AG09319 (cell line): ENCODE data around the gene ZNF674.
"Not testable (repeated sequence)": the region's sequence is repeated elsewhere in the genome, so short reads cannot be mapped to it uniquely, and the experiment has no call there.

ENCODE experiments used
- DNase-seq: peaks from one replicate; pipeline ENCODE4 v3.0.0-alpha.2; 2010; ENCODE audit warnings: low read depth; ENCODE audit errors: extremely low read depth
- CTCF ChIP-seq: IDR thresholded peaks from 2 replicates; pipeline ENCODE4 v1.5.1; 2011; ENCODE audit warnings: low read depth, mild to moderate bottlenecking, inconsistent platforms, low read length, moderate library complexity

ZNF674 gene

DNA sequence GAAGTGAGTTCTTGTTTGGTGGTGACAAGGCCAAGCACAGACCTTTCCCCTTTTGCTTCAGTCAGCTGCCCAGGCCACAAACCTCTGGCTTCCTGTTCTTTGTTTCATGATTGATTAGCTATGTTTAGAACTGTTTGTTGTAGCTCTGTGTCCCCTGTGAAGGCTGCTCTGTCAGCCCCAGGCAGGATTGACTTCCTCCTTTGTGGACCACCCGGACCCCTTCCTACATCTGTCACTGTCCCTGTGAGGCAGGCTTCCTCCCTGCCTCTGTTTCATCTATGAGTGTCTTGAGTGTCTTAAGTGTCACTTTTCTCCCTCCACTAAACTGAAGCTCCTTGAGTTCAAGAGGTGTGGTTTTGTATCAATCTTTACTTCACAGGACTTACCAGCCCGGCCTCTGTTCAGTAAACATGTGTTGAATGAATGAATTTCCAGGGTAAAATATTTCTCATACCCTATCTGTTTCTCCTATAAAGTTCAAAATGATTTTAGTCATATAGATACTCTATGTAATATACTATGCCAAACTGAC lies 83.5 kb downstream of the ZNF674 start:
- TF ChIP-seq CTCF, result no peak
- DNase-seq, result no peak

GRCh38 chrX:46460801-46461659 lies 84.2 kb downstream of the ZNF674 start:
- DNase-seq, result not testable (repeated sequence)

GRCh38 chrX:46459603-46460002 lies 85.6 kb downstream of the ZNF674 start:
- DNase-seq, result no peak
- TF ChIP-seq CTCF, result no peak

DNA sequence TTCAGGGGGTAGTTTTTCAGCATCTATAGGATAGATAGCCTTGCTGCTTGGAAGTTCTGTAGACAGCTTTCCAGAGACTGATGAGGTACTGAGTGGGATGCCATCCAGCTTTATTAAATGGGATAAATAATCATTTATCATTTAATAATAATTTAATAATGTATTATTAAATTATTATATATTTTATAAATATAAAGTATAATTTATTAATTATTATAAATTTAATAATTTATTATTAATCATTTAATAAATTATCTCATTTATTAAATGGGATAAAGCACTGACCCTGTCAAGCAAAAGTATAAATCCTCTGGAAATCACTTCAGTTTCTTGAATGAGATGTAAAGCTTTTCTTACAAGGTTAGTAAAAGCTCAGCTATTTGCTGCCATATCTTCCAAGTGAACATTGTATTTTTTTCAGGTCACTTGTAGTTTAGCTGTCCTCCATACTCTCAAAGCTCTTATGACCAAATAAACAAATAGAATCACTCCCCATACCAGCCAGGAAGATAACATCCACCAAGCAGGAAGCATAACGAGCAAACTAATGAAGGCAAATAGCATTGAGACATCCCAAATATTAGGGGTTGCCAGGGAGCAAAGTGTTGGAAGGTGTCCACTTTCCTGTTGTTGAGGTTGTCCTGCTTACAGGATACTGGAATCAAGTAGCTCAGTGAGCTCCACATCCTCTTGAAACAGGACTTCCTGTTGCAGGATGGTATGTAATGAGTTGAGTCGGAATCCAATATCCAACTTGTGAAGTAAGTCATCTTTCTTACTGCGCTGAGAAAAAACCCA lies 88.9 kb downstream of the ZNF674 start:
- no peak for TF ChIP-seq CTCF
- no peak for DNase-seq
